HG03103 (cell line): ENCODE results near the gene RABGAP1.

ENCODE experiments used
- ATAC-seq: cut with Tn5 transposase; IDR thresholded peaks from one replicate; pipeline ENCODE4 v1.9.1; 2021; ENCODE audit warnings: low read depth; ENCODE audit not compliant: unreplicated experiment

RABGAP1 gene

DNA sequence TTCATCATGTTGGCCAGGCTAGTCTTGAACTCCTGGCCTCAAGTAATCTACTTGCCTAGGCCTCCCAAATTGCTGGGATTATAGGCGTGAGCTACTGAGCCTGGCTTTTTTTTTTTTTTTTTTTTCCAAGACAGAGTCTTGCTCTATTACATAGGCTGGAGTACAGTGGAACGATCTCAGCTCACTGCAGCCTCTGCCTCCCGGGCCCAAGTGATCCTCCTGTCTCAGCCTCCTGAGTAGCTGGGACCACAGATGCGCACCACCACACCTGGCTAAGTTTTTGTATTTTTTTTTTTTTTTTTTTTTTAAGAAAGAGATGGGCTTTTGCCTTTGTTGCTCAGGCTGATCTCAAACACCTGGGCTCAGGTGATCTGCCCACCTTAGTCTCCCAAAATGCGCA lies 66.4 kb downstream of the RABGAP1 start:
- ATAC-seq = no peak

- no peak for ATAC-seq
Observed at GRCh38 chr9:123008909-123009308, 68.1 kb downstream of the RABGAP1 start.

DNA sequence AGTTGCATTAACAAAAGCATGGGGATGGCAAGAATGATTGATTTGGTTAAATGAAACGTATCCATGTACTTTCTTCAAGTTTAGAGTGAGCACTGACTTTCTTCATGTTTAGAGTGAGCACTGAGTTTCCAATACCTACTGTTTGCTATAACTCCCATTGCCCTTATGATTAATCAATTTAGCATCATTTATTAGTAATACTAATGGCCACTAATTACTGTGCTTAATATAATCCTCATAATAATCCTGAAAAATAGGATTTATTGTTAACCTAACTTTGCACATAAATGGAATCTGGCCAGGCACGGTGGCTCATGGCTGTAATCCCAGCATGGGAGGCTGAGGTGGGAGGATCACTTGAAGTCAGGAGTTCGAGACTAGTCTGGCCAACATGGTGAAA lies 70.6 kb downstream of the RABGAP1 start:
- no peak for ATAC-seq

DNA sequence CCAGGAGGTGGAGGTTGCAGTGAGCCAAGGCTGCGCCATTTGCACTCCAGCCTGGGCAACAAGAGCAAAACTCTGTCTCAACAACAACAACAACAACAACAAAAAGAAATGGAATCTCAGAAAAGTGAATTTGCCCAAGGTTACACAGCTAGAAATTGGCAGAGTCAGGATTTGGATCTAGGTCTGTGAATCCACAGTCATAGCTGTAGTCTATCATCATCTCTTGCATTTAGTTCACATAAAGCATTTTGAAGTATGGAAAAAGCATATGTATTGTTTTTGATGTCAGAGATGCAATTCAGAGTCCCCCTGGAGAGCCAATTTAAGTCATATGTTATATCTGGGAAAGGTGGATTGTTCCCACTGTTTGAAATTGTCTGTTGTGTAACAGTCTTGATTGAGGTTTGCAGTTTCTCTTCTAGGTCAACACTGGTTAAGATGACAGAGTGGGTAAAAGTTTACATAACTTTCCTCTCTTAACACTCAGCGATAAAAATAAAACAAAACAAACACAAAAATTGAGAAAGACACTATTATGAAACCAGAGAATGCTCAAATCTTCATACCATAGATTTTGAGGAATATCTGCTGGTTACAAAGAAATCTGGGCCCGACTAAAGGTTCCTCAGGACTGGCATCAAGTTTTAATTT lies 71.2 kb downstream of the RABGAP1 start:
- ATAC-seq = no peak

GRCh38 chr9:123016631-123017030 lies 75.8 kb downstream of the RABGAP1 start:
- ATAC-seq = no peak

- no peak for ATAC-seq
Observed at GRCh38 chr9:123020796-123021195, 80.0 kb downstream of the RABGAP1 start.

DNA sequence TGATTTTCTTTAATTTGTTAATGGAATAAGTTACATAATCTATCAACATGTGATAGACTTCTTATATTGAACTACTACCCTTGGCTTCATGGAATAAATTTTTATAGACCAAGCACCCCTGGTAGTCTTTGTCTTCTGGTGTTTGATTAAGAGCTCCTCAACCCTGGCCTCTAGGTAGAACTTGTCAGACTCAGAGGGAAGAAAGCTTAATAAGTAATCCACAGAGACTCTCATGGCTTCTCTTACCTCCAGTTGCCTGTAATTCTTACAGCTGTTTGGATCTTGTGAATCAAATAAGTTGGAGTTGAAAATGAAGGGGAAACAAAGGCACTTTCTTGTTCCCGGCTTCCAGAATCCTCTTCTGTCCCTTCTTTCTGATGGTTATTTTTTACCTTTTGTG lies 85.6 kb downstream of the RABGAP1 start:
- no peak for ATAC-seq

DNA sequence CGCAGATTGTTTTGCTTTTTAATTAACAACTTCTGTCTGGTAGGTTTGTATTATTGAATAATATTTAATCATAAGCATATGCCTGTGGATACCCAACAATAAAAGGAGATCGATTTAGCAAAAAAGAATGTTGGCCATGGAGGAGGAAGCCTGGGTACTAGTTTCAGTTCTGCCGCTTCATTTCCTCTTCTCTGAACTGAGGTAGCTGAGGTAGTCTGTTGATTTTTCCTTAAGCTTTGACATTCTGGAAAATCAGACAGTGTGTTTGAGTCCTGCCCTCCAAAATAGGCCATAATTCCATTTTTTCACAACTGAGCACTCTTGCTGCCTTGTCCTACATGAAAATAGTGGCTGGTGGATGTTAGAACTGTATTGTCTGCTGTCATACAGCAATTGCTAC lies 86.7 kb downstream of the RABGAP1 start:
- no peak for ATAC-seq

DNA sequence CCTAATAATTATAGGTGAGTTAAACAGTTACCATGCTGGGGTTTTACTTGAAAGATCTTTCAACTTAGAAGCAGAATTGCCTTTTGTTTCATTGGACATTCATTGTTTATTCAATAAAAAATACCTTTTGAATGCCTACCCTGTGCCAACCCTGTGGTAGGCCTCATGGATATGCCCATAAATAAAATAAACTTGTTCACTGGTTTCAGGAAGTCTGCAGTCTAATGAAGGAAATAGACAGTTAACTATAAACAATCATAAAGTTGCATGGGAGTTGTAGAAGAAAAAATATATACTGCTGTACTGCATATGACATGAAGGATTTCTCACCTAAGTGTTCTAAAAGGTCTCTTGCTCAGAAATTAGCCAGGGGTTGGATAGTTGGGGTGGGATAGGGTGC lies 87.3 kb downstream of the RABGAP1 start:
- no peak for ATAC-seq

- no peak for ATAC-seq
Observed at GRCh38 chr9:123028973-123029372, 88.2 kb downstream of the RABGAP1 start.

DNA sequence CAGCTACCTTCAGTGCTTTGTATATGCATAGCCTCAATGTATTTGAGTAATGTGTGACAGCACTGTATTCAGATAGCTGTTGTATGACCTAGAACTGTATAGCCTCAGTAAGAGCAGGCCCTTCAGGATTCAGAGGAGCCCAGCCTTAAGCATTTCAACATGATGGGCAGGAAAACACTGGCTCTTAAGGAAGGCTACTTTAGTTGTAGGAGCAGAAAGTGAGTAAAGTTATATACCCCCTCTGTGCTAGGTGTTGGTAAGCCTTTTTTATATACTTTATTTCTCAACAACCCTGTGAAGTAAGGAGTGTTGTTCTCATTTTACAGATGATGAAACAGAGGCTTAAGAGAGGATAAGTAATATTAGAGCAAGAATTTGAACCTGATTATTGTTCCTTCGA lies 91.1 kb downstream of the RABGAP1 start:
- no peak for ATAC-seq

DNA sequence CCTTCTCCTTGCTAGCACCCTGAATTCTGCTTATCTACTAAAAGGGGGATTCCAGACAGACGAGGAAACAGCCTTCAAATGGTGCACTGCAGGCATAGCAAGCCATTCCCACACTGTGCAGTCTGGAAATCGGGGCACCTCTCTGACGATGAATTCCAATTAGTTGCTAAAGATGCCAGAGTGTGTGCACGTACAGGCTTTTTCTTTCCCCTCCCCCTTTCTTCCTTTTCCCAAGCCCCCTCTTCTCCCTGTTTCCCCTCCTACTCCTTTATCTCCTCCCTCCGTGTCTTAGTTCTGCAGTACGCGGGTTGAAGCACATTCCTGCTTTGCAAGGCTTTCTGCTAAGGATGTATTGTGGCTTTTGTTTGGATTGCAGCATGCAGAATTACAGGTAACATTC lies 92.5 kb downstream of the RABGAP1 start, which contains the start of gene GPR21:
GPR21 (plus strand) TSS at position 316 of the 400 bp plus-strand sequence. CDS start 900 bp downstream, outside the sequence.
- no peak for ATAC-seq

GRCh38 chr9:123033864-123034601 lies 93.2 kb downstream of the RABGAP1 start:
- ATAC-seq = no peak

GRCh38 chr9:123034881-123035510 lies 94.2 kb downstream of the RABGAP1 start:
- no peak for ATAC-seq

- ATAC-seq = no peak
Observed at GRCh38 chr9:123035791-123036190, 95.0 kb downstream of the RABGAP1 start.

DNA sequence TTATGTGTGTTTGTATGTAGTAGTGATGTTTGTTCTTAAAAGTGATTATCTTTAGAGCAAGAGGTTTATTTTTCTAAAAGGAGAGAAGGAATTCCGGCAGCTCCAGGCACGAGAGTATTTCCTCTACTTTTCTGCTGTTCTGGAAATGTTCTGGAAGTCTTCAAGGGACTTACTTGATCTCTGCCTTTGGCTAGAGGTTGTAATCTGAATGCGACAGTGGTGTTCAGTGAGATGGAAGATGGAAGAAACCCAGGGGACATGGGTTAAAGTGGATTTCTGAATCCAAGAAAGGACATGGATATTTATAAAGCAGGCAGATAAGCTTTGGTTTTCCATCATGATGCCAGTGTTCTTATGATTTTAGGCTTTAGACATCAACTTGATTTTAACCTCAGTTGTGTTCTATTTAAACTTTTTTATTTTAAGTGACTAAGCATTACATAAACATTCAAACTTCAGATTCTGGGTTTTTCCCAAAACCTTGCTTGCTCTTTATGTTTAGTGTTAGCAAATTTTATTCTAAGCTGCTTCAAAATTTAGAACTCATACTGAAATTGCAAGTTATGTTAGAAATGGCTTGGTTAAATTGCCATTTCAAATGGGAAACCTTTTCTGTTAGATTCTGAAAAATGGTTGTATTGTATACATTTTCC lies 96.2 kb downstream of the RABGAP1 start:
- ATAC-seq = no peak

- ATAC-seq = no peak
Observed at GRCh38 chr9:123039617-123040219, 98.9 kb downstream of the RABGAP1 start.

- ATAC-seq = no peak
Observed at GRCh38 chr9:123040801-123041200, 100.0 kb downstream of the RABGAP1 start.

DNA sequence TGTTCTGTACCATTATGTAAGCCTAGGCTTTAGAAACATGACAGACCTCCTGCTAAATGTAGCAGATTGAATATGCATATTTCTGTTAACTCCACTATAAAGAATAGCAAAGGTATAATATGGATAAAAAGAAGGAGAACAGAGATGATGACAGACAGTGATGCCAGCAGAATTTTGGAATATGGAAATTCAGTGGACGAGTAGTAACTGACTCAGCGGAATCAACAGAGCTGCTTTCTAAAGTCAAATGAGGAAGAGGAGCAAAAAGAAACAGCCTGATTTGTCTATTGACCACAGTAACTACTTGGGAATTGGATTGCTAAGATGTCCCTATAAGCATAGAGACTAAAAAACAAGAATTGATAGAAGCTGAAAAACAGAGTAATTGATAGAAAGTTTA lies 100.7 kb downstream of the RABGAP1 start:
- no peak for ATAC-seq

DNA sequence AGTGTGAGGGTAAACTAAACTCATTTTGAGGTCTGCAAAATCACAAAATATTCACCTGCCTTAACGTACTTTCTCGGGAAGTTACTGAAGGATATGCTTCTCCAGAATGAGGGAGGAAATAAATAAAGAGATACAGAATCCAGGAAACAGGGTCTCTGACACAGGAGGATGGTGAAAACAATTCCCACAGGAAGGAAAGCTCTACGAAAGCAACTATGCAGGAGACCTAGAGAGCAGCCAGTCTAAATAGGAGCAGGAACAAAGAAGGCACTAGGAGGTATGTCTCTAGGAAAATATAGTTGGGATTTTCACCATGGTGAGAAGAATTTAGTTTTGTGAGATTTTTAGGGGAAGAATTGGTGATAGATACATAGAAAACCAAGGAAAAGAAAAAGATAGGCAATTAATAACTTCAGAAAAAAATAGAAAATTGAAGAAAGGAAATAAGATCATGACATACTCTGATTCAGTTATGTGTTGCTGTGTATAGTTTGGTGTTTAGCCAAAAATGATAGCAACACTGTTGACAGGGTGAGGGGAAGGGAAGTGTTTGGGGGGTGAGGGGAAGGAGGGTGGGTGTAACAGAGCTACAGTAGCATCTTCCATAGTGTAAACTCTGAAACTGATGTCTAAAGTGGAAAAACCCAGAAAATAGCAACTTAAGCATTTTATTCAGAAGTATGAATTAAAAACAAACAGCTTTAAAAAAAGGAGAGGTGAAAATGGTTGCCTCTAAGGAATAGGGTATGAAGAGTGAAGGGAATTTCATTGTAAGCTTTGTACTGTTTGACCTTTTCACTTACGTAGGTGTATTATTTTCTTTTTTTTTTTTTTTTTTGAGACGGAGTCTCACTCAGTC lies 102.5 kb downstream of the RABGAP1 start:
- ATAC-seq = no peak
